ENCODE measurements around the gene ZNF611. TPM values are rescaled to one million over a fixed set of nuclear protein-coding genes. Genes with fewer than 3 reads are reported as not detected.
A peak's percentile ranks its signal among the peaks of the same experiment; 100 is the strongest.
"Not testable (repeated sequence)": the region's sequence is repeated elsewhere in the genome, so short reads cannot be mapped to it uniquely, and the experiment has no call there.

The ZNF611 gene
- total and polyA plus RNA-seq, 10 of the 15 experiments (the other 5 are each of a cell fraction or from before 2014, with no cell fraction given): 1.4 to 16.8 (median 7.6) TPM

DNA sequence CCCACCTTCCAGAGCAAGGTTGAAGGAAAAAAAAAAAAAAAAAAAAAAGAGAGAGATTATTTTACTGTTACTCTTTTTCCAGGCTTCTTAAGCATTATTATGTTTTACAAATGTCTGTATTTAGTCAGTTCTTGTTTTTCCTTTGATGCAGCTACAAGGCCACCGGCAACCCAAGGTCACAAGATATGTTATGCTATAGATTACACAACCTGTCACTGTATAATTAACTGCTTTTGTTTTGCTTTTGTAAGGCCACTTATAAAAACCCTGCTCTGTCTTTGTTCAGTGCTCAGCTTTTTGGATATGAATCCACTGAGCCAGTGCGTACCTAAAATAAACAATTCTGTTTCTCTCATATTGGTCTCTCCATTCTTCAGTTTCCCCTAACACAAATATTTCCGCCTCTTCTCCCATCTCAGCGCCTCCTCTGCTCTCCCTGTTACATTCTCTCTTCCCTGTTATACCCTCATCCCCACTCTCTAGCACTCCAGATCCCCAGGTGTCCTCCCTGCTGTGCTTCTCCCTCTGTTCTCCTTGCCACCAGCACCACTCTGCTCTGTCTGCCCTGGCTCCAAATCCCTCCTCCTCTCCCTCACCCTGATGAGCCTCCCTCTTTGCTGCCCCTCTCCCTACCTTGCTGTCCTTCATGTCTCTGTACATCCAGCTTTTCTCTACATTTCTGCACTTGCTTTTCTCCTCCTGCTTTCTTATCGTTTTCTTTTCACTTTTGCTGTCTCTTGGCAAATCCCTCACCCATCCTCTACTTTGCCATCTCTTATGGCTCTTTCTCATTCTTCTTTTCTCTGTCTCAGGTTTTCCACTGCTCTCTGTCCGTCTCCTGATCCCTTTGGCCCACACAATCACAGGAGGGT is 45.7 kb downstream of the ZNF611 start:
- H3K79me2 ChIP-seq (ENCODE audit: control insufficient read depth, insufficient read depth, low read length); ATAC-seq; H3K4me1 ChIP-seq (ENCODE audit: control insufficient read depth, insufficient read depth, low read length); H3K36me3 ChIP-seq (ENCODE audit: control insufficient read depth in 2 of 2, insufficient read depth in 2 of 2, low read length in 1 of 2); in situ Hi-C loops (cut with MboI); H3K9me3 ChIP-seq (replicated peaks; ENCODE audit: control insufficient read depth, insufficient read depth, low read length); DNase-seq (ENCODE audit: low read depth, low spot score); H2AFZ ChIP-seq (ENCODE audit: control insufficient read depth, low read depth, low read length); intact Hi-C loops (cut with micrococcal nuclease; ENCODE audit: unreplicated experiment); H3K27me3 ChIP-seq (replicated peaks in 1 of 2; ENCODE audit: control insufficient read depth in 2 of 2, insufficient read depth in 2 of 2, low read length in 1 of 2); FAIRE-seq; H4K20me1 ChIP-seq (ENCODE audit: control insufficient read depth, insufficient read depth): not testable (repeated sequence)
- TF ChIP-seq, protein P1, sequence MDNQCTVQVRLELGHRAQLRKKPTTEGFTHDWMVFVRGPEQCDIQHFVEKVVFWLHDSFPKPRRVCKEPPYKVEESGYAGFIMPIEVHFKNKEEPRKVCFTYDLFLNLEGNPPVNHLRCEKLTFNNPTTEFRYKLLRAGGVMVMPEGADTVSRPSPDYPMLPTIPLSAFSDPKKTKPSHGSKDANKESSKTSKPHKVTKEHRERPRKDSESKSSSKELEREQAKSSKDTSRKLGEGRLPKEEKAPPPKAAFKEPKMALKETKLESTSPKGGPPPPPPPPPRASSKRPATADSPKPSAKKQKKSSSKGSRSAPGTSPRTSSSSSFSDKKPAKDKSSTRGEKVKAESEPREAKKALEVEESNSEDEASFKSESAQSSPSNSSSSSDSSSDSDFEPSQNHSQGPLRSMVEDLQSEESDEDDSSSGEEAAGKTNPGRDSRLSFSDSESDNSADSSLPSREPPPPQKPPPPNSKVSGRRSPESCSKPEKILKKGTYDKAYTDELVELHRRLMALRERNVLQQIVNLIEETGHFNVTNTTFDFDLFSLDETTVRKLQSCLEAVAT (IDR thresholded peaks at IDR 0.05): 0 out of 2 replicates have a peak, but pooled peaks have one; percentile 33
- 0 out of 2 replicates have a peak, but pooled peaks have one; percentile 23 for TF ChIP-seq HDGF (IDR thresholded peaks at IDR 0.05)
- 0 out of 4 replicates have a peak, but pooled peaks of 1 of the 2 experiments have one; percentile 19 for TF ChIP-seq IKZF2 (IDR thresholded peaks at IDR 0.05)
- ChIA-PET SMC1A (ENCODE audit: uncharacterized antibody, unreplicated experiment) (interaction anchor here (1.5 to 1.9 kb wide), 2 partner anchors 15 to 42 kb away, joined by 4 to 6 read pairs; no protein-coding TSS in a partner anchor), POLR2A (interaction anchor here (0.5 to 1.2 kb wide), 5 partner anchors 10 to 147 kb away, joined by 3 to 7 read pairs (median 3); no protein-coding TSS in a partner anchor), CTCF (interaction anchor here (0.7 kb wide), 1 partner anchor 485 kb away, joined by 3 read pairs; no protein-coding TSS in a partner anchor), RAD21 (ENCODE audit: unreplicated experiment) (interaction anchor here (1.0 to 1.2 kb wide), 2 partner anchors 53 to 155 kb away, joined by 3 read pairs; no protein-coding TSS in a partner anchor)
- H3K9ac ChIP-seq (ENCODE audit: control insufficient read depth, insufficient read depth, low read length): peak overlapping the region; percentile 84
- TSS peak; percentile 71 for BruUV-seq (replicated peaks)
- H3K27ac ChIP-seq (ENCODE audit: control insufficient read depth, insufficient read depth): peak overlapping the region; percentile 88
- WGBS (ENCODE audit: insufficient coverage, insufficient replicate concordance, low lambda C conversion rate, missing lambda C conversion rate): 24% methylated on average over 6 of the region's 6 CpGs
- peak overlapping the region; percentile 89 for H3K4me2 ChIP-seq (ENCODE audit: control insufficient read depth, insufficient read depth)
- H3K4me3 ChIP-seq: peak overlapping the region; percentile 90
